H1 (cell line): ENCODE results near the gene KRTAP3-1.

Experiments
- ATF3 ChIP-seq: IDR thresholded peaks from 2 replicates; pipeline ENCODE4 v1.6.1; 2011; ENCODE audit warnings: low read depth, mild to moderate bottlenecking, low read length; ENCODE audit not compliant: insufficient read depth
- BCL11A ChIP-seq, 2 experiments: IDR thresholded peaks; one replicate each; pipeline ENCODE4 v1.6.1; 2011; ENCODE audit warnings: low read depth in 2 of 2, low read length in 2 of 2, mild to moderate bottlenecking in 2 of 2
- CEBPB ChIP-seq: IDR thresholded peaks from 2 replicates; pipeline ENCODE4 v1.6.1; 2012; ENCODE audit warnings: low read depth, low read length
- CTCF ChIP-seq, 3 experiments: IDR thresholded peaks; 1 replicate in 2 of 3; 2 replicates in 1 of 3; pipeline versions ENCODE4 v1.5.1 to v1.6.1; 2011; ENCODE audit warnings: low read length in 3 of 3, mild to moderate bottlenecking in 3 of 3, inconsistent platforms in 2 of 3, low read depth in 1 of 3, moderate library complexity in 1 of 3; ENCODE audit not compliant: insufficient read depth in 1 of 3; ENCODE audit errors: control extremely low read depth in 1 of 3
- EZH2 ChIP-seq: fragments of 200-600 bp; sonication (generic); IDR thresholded peaks from 2 replicates; pipeline ENCODE4 v1.7.1; 2012; ENCODE audit warnings: low read depth, mild to moderate bottlenecking, moderate library complexity, low read length, inconsistent platforms; ENCODE audit not compliant: severe bottlenecking
- HDAC6 ChIP-seq: IDR thresholded peaks from one replicate; pipeline ENCODE4 v1.7.1; 2012; ENCODE audit warnings: low read depth, mild to moderate bottlenecking, inconsistent platforms, low read length, moderate library complexity
- KDM1A ChIP-seq: fragments of 200-600, 300-600 bp; sonication (generic); IDR thresholded peaks from 2 replicates; pipeline ENCODE4 v1.7.1; 2016; ENCODE audit warnings: mild to moderate bottlenecking, low read length, borderline replicate concordance
- MAX ChIP-seq: IDR thresholded peaks from 2 replicates; pipeline ENCODE4 v1.6.1; 2012; ENCODE audit warnings: inconsistent platforms
- PHF8 ChIP-seq: fragments of 200-600 bp; sonication (generic); conservative IDR thresholded peaks from 2 replicates; pipeline ENCODE4 v1.7.1; 2012; ENCODE audit warnings: low read depth, mild to moderate bottlenecking, inconsistent platforms, low read length, moderate library complexity
- POLR2A ChIP-seq, 2 experiments: IDR thresholded peaks; 1 replicate in 1 of 2; 2 replicates in 1 of 2; pipeline ENCODE4 v1.6.1; 2011; ENCODE audit warnings: low read depth in 2 of 2, low read length in 2 of 2, mild to moderate bottlenecking in 2 of 2; ENCODE audit errors: control extremely low read depth in 1 of 2
- POLR2AphosphoS5 ChIP-seq: IDR thresholded peaks from 2 replicates; pipeline ENCODE4 v1.6.1; 2011; ENCODE audit warnings: low read depth, low read length
- TAF1 ChIP-seq: IDR thresholded peaks from 2 replicates; pipeline ENCODE4 v1.6.1; 2011; ENCODE audit warnings: mild to moderate bottlenecking, low read depth, low read length
- TAF7 ChIP-seq: optimal IDR thresholded peaks from 2 replicates; pipeline ENCODE3; 2011; ENCODE audit warnings: low read depth, mild to moderate bottlenecking, inconsistent platforms, low read length, moderate library complexity, borderline replicate concordance
- YY1 ChIP-seq: IDR thresholded peaks from 2 replicates; pipeline ENCODE4 v1.6.1; 2011; ENCODE audit warnings: low read depth, mild to moderate bottlenecking, low read length

- TF ChIP-seq POLR2A (IDR thresholded peaks at IDR 0.05; ENCODE audit: control extremely low read depth in 1 of 2, low read depth in 2 of 2, low read length in 2 of 2) (no peak), CTCF (IDR thresholded peaks at IDR 0.05; ENCODE audit: control extremely low read depth in 1 of 3, insufficient read depth in 1 of 3, low read depth in 1 of 3, low read length in 3 of 3) (no peak), TAF1 (no peak), CEBPB (no peak), PHF8 (no peak), TAF7 (no peak), MAX (no peak), YY1 (no peak), KDM1A (no peak), HDAC6 (no peak), POLR2AphosphoS5 (no peak), EZH2 (no peak), BCL11A (IDR thresholded peaks at IDR 0.05; ENCODE audit: low read depth in 2 of 2, low read length in 2 of 2) (no peak), ATF3 (no peak)
Measured at GRCh38 chr17:41010441-41010840, 1.5 kb upstream of the KRTAP3-1 start.
